ENCODE measurements around the gene PHOSPHO2.

The PHOSPHO2 gene

DNA sequence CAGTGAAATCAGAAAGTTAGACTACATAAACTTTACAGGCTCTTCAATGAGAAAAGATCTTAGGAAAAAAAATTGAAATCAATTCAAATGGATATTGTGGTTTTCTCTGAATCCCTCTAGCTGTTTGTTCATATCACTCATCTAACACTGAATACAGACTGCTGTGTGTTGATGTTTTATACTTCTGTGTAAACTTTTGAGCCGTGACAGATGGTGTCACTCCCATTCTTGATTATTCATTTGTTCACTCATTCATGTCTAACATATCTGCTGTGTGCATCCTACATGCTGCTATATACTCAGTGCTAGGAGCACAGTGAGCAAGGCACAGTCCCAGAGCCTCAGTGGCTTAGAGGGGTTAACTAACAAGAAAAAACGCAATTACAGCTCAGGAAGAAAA, 52.0 kb downstream of the PHOSPHO2 start:
- H3K27ac ChIP-seq (replicated peaks), result no peak overlapping the region
- no peak overlapping the region for H3K4me3 ChIP-seq (replicated peaks; ENCODE audit: insufficient read depth, low read length)
- TF ChIP-seq GABPA (IDR thresholded peaks at IDR 0.05; ENCODE audit: low read depth) (no peak), POLR2AphosphoS5 (IDR thresholded peaks at IDR 0.05; ENCODE audit: low read depth) (no peak), SPI1 (IDR thresholded peaks at IDR 0.05; ENCODE audit: borderline replicate concordance, low read depth) (no peak)
- TF ChIP-seq, protein P1, sequence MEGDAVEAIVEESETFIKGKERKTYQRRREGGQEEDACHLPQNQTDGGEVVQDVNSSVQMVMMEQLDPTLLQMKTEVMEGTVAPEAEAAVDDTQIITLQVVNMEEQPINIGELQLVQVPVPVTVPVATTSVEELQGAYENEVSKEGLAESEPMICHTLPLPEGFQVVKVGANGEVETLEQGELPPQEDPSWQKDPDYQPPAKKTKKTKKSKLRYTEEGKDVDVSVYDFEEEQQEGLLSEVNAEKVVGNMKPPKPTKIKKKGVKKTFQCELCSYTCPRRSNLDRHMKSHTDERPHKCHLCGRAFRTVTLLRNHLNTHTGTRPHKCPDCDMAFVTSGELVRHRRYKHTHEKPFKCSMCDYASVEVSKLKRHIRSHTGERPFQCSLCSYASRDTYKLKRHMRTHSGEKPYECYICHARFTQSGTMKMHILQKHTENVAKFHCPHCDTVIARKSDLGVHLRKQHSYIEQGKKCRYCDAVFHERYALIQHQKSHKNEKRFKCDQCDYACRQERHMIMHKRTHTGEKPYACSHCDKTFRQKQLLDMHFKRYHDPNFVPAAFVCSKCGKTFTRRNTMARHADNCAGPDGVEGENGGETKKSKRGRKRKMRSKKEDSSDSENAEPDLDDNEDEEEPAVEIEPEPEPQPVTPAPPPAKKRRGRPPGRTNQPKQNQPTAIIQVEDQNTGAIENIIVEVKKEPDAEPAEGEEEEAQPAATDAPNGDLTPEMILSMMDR (IDR thresholded peaks at IDR 0.05; ENCODE audit: insufficient read depth, low read length), result no peak
- TF ChIP-seq, protein P2, sequence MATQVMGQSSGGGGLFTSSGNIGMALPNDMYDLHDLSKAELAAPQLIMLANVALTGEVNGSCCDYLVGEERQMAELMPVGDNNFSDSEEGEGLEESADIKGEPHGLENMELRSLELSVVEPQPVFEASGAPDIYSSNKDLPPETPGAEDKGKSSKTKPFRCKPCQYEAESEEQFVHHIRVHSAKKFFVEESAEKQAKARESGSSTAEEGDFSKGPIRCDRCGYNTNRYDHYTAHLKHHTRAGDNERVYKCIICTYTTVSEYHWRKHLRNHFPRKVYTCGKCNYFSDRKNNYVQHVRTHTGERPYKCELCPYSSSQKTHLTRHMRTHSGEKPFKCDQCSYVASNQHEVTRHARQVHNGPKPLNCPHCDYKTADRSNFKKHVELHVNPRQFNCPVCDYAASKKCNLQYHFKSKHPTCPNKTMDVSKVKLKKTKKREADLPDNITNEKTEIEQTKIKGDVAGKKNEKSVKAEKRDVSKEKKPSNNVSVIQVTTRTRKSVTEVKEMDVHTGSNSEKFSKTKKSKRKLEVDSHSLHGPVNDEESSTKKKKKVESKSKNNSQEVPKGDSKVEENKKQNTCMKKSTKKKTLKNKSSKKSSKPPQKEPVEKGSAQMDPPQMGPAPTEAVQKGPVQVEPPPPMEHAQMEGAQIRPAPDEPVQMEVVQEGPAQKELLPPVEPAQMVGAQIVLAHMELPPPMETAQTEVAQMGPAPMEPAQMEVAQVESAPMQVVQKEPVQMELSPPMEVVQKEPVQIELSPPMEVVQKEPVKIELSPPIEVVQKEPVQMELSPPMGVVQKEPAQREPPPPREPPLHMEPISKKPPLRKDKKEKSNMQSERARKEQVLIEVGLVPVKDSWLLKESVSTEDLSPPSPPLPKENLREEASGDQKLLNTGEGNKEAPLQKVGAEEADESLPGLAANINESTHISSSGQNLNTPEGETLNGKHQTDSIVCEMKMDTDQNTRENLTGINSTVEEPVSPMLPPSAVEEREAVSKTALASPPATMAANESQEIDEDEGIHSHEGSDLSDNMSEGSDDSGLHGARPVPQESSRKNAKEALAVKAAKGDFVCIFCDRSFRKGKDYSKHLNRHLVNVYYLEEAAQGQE (IDR thresholded peaks at IDR 0.05; ENCODE audit: insufficient replicate concordance, low read depth), result no peak
- DNase-seq (ENCODE audit: low read depth in 1 of 2, low spot score in 1 of 2), result no peak
- H3K27me3 ChIP-seq (ENCODE audit: insufficient read depth, poor library complexity, severe bottlenecking), result no peaks in the 10 kb centered on the region

DNA sequence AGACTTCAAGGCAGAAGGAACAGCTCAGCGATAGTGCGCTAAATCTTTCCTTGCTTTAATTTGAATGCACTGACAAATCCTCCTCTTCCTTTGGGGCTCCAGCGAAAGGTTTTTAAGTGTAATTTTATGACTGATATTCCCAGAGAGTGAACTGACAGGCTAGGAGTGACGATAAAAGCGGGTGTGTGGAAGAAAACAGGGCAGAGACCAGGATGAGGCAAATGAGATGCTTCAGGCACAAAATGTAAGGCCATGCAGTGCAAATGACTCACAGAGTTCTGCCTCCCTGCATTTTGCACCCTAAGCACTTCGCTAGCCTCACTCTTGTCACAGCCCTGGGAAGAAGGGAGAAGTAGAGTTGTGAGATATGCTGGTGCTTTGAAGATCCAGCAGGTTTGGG, 54.0 kb downstream of the PHOSPHO2 start:
- TF ChIP-seq SPI1 (IDR thresholded peaks at IDR 0.05; ENCODE audit: borderline replicate concordance, low read depth) (no peak), GABPA (IDR thresholded peaks at IDR 0.05; ENCODE audit: low read depth) (no peak), POLR2AphosphoS5 (IDR thresholded peaks at IDR 0.05; ENCODE audit: low read depth) (no peak)
- TF ChIP-seq, protein P1 (IDR thresholded peaks at IDR 0.05; ENCODE audit: insufficient read depth, low read length), result no peak
- TF ChIP-seq, protein P2 (IDR thresholded peaks at IDR 0.05; ENCODE audit: insufficient replicate concordance, low read depth), result no peak
- DNase-seq (ENCODE audit: low read depth in 1 of 2, low spot score in 1 of 2), result no peak
- Histone ChIP-seq H3K4me3 (replicated peaks; ENCODE audit: insufficient read depth, low read length) (no peak overlapping the region), H3K27ac (replicated peaks) (no peak overlapping the region), H3K27me3 (ENCODE audit: insufficient read depth, poor library complexity, severe bottlenecking) (no peaks in the 10 kb centered on the region)

Measured in HL-60 (cell line).